ENCODE results near the gene C10orf67.
"Not testable (repeated sequence)": the region's sequence is repeated elsewhere in the genome, so short reads cannot be mapped to it uniquely, and the experiment has no call there.

The C10orf67 gene

GRCh38 chr10:23263441-23264164, 81.0 kb downstream of the C10orf67 start:
- no peak for DNase-seq

GRCh38 chr10:23262928-23263327, 81.7 kb downstream of the C10orf67 start:
- no peak for DNase-seq

GRCh38 chr10:23258516-23258915, 86.1 kb downstream of the C10orf67 start:
- no peak for DNase-seq

- no peak for DNase-seq
These were observed 90.8 kb downstream of the C10orf67 start for GRCh38 chr10:23253780-23254179.

- DNase-seq: not testable (repeated sequence)
These were observed 91.7 kb downstream of the C10orf67 start for GRCh38 chr10:23252859-23253258.

GRCh38 chr10:23241779-23242178, 102.8 kb downstream of the C10orf67 start:
- not testable (repeated sequence) for DNase-seq

GRCh38 chr10:23238015-23238414, 106.6 kb downstream of the C10orf67 start:
- DNase-seq: no peak

- DNase-seq: no peak
These were observed 114.0 kb downstream of the C10orf67 start for GRCh38 chr10:23230582-23230981.

- no peak for DNase-seq
These were observed 127.1 kb downstream of the C10orf67 start for GRCh38 chr10:23217471-23217870.

- DNase-seq: no peak
These were observed 138.5 kb downstream of the C10orf67 start for GRCh38 chr10:23205972-23206642.

- DNase-seq: no peak
These were observed 139.8 kb downstream of the C10orf67 start for GRCh38 chr10:23204773-23205172.

GRCh38 chr10:23203369-23204325, 140.9 kb downstream of the C10orf67 start:
- no peak for DNase-seq

- no peak for DNase-seq
These were observed 141.8 kb downstream of the C10orf67 start for GRCh38 chr10:23202779-23203178.

- no peak for DNase-seq
These were observed 142.8 kb downstream of the C10orf67 start for GRCh38 chr10:23201837-23202236.

- no peak for DNase-seq
These were observed 143.5 kb downstream of the C10orf67 start for GRCh38 chr10:23200997-23201652.

GRCh38 chr10:23200586-23200985, 144.0 kb downstream of the C10orf67 start:
- DNase-seq: no peak

GRCh38 chr10:23199768-23200511, 144.7 kb downstream of the C10orf67 start:
- DNase-seq: no peak

- DNase-seq: no peak
These were observed 145.4 kb downstream of the C10orf67 start for GRCh38 chr10:23198940-23199767.

- DNase-seq: no peak
These were observed 146.0 kb downstream of the C10orf67 start for GRCh38 chr10:23198610-23198939.

GRCh38 chr10:23197416-23197861, 147.2 kb downstream of the C10orf67 start:
- no peak for DNase-seq

- no peak for DNase-seq
These were observed 147.7 kb downstream of the C10orf67 start for GRCh38 chr10:23196915-23197314.
